Erythroblast (primary cell): ENCODE measurements around the gene IFNE.
"Not testable (repeated sequence)": the region's sequence is repeated elsewhere in the genome, so short reads cannot be mapped to it uniquely, and the experiment has no call there.

Experiments used
- DNase-seq, 2 experiments: peaks; one replicate each; lab custom pipeline; 2025; lab: John Stamatoyannopoulos, UW
- GATA1 ChIP-seq: IDR thresholded peaks from 2 replicates; pipeline ENCODE4 v1.6.1; 2011; ENCODE audit warnings: low read depth, mild to moderate bottlenecking, control low read depth, low read length, moderate library complexity
- POLR2A ChIP-seq: IDR thresholded peaks from 2 replicates; pipeline ENCODE4 v1.6.1; 2011; ENCODE audit warnings: mild to moderate bottlenecking, low read length

The IFNE gene

DNA sequence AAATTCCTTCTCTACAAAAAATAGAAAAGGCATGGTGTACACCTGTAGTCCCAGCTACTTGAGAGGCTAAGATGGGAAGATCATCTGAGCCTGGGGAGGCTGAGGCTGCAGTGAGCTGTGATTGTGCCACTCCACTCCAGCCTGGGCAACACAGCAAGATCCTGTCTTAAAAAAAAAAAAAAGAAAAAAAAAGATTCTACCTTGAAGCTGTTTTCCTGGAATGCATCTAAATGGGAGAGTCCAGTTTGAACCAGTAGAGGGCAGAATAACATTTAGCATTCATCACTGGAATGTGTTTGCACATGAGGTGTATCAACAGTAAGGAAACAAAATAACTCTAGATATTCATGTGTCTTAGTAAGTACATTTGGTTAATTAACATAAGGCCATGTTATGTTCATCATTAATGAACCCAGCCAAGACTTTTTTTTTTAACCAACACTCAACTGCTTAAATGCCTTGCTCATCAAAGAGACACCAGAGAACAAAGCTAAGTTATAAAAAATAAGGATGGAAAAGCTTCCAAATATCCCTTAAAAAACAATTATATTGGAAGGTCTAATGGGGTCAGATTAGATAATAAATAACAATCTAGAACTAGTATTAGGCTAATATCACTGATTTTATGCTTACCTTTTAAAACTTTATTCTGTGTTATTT, 16.1 kb downstream of the IFNE start:
- DNase-seq: peak; percentile 12 to 45
- TF ChIP-seq POLR2A (no peak), GATA1 (no peak)

DNA sequence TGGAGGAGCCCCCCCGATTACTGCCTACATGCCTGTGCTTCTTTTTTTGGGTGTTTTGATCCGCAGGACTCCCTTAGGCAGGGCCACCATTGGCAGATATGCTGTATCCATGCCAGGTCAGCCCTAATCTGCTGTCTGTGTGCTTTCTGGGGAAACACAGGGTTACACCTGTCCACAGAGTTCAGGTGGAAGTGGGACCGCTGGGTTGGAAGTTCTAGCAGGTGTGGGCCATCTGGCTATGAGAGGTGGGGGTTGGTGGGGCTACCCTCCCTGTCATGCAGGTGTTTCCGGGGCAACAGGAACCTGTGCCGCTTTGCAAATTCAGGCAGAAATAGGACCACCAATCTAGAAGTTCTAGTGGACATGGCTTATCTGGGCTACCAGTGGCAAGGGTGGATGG, 17.0 kb downstream of the IFNE start:
- no peak for DNase-seq
- TF ChIP-seq POLR2A (no peak), GATA1 (no peak)

DNA sequence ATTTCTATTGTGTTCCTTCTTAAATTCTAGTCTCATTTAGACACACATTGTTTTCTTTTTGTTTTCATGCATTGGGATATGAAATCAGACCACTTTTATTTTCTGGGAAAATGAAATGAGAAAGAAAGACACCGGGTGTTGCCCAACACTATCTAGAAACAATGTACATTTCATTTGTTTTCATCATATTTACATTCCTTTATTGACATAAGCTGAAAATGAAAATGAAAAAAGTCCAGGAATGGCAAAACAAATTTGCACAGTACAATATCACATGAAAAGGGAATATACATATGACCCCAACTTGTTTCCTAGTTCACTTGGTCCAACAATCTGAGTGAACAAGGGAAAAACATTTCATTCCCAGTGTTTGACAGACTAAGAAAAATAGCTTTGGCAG, 20.7 kb downstream of the IFNE start:
- no peak for TF ChIP-seq POLR2A
- TF ChIP-seq GATA1: no peak
- no peak for DNase-seq

DNA sequence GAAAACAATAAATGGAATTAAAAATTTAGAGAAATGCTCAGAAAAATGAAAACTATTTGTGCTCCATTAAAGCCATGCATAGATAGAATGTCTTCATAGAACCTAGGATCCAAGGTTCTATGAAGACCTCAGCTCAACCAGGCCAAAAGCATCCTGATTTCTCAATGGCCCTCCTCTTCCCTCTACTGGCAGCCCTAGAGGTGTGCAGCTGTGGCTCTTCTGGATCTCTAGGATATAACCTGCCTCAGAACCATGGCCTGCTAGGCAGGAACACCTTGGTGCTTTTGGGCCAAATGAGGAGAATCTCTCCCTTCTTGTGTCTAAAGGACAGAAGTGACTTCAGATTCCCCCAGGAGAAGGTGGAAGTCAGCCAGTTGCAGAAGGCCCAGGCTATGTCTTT, 26.8 kb downstream of the IFNE start:
- TF ChIP-seq POLR2A (no peak), GATA1 (no peak)
- DNase-seq: peak in 1 of 2 experiments; percentile 12

DNA sequence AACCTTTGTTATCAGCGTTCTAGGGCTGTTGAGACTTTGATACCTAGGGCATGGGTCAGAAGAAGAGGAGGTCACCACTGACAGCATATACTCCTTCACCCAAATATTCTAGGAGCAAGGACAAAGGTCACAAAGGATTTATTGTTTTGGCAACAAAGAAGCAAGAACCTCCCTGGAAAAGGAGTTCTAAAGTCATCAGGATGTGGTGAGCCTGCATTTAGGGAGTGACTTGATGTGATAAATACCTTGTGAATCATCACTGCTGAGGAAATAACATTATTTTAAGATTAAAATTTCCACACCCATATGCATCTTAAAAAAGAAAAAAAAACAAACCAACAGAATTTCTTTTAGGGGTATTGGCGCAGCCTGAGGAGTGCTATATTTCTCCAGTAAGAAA, 28.0 kb downstream of the IFNE start:
- no peak for DNase-seq
- no peak for TF ChIP-seq POLR2A
- no peak for TF ChIP-seq GATA1

DNA sequence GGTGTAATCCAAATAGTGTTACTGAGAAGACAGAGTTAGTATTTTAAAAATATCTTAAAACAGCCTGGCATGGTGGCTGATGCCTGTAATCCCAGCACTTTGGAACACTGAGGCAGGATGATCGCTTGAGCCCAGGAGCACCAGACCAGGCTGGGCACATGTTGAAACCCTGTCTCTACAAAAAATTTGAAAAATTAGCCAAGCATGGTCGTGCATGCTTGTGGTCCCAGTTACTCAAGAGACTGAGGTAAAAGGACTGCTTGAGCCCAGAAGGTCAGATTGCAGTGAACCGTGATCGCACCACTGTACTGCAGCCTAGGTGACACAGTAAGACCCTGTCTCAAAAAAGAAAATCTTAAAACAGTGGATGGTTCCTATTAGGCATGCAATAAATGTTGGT, 29.4 kb downstream of the IFNE start:
- no peak for TF ChIP-seq GATA1
- TF ChIP-seq POLR2A: no peak
- DNase-seq: no peak

DNA sequence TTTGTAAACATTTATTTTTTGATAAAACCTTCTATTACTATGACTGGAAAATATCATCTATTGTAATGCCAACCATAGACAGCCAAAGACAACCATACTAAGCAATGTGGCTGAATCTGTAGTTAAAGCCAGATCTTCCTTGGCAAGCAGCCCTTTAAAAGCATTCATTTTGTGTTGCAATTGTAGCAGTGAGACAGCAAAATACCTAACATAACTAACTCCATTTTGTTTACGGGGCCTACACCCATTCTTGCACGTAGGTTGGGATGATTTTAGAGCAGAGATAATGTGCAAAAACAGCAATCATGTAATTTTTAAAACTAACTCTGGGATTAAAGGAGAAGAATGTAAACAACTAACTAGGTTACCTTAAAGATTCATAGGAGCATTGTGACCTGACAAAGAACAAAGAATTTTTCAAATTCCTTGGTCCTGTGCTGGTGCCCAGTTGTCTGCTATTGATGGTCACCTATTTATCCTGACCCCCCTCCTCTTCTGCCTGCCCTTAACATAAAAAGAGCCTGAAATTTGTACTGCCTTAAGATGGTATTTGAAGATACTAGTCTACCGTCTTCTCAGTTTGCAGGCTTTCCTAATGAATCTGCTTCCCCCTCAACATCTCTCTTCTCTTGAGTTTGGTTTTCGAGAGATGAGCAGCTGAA, 31.2 kb downstream of the IFNE start:
- DNase-seq: no peak
- TF ChIP-seq GATA1 (no peak), POLR2A (no peak)

DNA sequence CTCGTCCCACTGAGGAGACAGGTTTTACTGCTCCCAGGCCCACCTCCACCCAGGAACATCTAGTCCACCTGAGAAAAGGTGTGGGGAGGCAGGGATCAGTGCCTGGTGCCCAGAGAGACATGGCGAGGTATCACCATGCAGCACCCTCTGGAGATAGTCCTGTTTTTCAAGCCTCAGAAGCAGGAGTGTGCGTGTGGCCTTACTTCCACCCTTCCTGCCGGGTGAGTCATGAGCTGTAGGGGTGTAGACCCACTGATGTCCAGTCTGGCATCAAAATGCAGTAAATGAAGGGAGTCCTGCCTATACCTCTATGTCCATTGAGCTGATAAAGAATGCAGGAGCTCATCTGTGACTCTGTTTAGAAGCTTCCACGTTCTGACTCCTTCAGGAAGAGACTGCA, 32.8 kb downstream of the IFNE start:
- not testable (repeated sequence) for DNase-seq

DNA sequence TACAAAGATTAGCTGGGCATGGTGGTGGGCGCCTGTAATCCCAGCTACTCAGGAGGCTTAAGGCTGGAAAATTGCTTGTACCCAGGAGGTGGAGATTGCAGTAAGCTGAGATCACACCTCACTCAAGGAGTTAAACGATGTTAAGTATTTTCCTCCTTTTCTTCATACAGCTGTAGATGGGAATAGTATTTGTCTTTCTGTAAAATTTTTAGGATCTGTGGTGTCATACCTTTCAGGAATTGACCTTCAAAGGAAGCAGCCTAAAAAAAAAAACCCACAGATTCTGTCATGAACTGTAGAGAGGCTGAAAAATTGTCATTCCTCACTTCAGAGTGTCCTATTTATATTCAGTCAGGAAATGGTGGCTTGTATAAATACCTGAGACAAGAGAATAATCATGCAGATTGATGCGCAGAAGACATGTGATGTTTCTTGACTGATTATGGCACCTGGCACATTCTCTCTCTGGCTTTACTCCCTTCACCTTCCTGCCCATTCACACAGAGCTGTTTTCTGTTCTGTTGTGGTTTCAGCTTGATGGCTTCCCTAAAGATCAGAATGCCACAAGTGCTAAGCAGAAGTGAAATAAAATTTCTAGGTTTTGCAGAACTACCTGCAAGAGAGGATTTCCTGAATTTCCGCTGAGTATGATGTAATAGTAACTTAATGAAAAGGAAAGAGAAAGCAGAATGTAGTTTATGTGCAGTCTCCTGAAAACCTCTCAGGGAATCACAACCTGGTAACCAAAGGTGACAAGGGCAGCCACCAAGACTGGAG, 38.1 kb downstream of the IFNE start:
- no peak for TF ChIP-seq GATA1
- TF ChIP-seq POLR2A: no peak
- DNase-seq: no peak

DNA sequence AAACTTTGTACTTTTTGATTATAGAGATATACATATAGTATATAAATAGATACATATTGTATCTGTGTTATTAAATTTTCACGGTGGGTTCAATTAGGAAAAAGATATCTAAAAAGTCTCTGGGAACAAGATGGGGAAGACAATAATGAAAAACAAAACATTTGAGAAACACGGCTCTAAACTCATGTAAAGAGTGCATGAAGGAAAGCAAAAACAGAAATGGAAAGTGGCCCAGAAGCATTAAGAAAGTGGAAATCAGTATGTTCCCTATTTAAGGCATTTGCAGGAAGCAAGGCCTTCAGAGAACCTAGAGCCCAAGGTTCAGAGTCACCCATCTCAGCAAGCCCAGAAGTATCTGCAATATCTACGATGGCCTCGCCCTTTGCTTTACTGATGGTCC, 42.0 kb downstream of the IFNE start, which contains the start of gene IFNA1:
Gene IFNA1 (plus strand): TSS at position 301 of the 400 bp plus-strand sequence. CDS start 69 bp downstream, at position 370.
- no peak for TF ChIP-seq GATA1
- no peak for TF ChIP-seq POLR2A

DNA sequence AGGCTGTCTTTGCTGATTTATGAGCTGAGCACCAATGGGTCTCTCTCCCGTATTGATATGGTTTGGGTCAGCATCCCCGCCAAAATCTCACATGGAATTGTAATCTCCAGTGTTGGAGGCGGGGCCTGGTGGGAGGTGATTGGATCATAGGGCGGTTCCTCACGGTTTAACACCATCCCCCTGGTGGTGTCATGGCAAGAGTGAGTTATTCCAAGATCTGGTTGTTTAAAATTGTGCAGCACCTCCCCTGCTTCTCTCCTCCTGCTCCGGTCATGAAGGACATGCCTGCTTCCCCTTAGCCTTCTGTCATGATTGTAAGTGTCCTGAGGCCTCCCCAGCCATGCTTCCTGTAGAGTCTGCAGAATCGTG, 47.1 kb downstream of the IFNE start:
- DNase-seq: not testable (repeated sequence)

More for the DNA sequence above, 42.0 kb downstream of the IFNE start, which contains the start of gene IFNA1:
- no peak for DNase-seq

DNA sequence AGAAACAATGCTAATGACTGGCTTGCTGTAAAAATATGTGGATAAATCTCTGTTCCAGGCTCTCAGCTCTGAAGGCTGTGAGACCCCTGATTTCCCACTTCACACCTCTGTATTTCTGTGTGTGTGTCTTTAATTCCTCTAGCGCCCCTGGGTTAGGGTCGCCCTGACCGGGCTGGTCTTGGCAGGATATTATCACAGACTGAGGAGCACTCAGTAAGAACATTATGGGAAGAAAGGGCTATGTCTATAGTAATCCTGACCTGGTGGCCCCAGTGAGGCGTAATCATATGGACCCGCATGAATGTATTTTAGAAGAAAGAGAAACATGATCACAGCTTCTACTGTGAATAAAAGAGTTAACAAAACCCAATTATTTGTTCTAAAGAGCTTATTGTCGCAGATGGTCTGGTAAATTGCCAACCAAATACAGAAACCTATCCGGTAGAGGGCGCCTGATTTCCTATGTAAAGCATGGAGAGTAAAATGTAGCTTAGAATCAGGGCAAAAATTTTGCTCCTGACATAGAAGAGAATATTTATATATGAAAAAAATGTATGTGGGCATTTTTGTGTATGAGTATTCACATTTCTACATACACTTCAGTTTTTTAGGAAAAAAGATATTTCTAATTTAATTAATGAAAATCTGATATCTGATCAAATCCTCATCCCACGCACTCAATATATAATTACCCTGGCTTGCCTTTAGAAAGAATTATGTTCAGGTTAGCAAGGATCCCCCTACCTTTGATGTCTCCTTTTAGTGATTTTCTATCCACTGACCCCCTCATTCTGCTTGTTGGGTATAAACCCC, 47.7 kb downstream of the IFNE start:
- no peak for TF ChIP-seq GATA1
- TF ChIP-seq POLR2A: no peak
- DNase-seq: peak; percentile 18 to 51

DNA sequence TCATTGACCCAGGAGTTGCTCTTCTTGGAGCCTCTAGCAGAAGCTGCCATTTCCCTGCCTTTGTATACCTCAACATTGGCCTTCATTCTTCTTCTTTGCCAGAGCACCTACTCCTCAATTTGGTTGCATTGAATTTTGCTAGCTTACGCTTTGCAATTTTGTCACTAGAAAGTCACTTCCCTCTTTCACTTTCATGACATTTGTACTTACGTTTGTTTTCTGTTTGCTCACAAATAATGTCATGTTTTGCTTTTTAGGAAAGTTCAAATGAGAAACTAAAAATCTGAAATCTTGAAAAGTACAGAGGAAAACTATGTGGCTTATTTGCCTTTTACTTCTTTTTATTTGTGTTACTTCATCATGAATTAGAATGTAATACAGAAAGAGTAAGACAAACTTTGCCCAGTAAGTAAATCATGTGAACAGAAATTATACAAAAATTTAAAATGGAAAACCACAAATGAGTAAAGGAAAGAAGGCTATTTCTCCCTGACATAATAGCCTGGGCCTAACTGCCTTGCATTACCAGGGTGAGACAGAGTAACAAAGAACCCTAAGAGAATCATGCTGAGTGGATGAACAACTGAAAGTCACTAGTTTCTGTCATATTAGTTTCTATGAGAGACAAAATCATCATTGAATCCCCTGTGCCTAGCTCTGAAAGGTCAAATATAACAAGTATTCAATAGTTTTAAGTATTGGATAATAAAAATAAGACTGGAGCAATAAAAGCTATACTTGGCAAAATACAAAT, 49.3 kb downstream of the IFNE start:
- TF ChIP-seq POLR2A (no peak), GATA1 (no peak)
- no peak for DNase-seq
